Cardiac septum (tissue), 1 donor: ENCODE results near the gene FTO. TPM values are rescaled to one million over a fixed set of nuclear protein-coding genes. Genes with fewer than 3 reads are reported as not detected.

Experiments
- DNase-seq: peaks from one replicate; pipeline ENCODE4 v3.0.0-alpha.2; 2020; ENCODE audit warnings: low spot score
- intact Hi-C: fragments of 100-400 bp; cut with DNase I; formaldehyde crosslinking; loops from one replicate; pipeline ENCODE4 v1.14.0; 2022
- total RNA-seq: library from RNA; stranded (reverse); fragmentation: NEBNext Ultra II Directional; extraction: Animal tissue kit (Norgen Biotek cat#: 25700); gene quantifications from one replicate; pipeline ENCODE4 v1.2.1, GENCODE V29; 2021
- donor health status: DM: no; HTN: no; CAD: no.

The FTO gene
- total RNA-seq, 1 donor from 2014 or later = 70.4 TPM

DNA sequence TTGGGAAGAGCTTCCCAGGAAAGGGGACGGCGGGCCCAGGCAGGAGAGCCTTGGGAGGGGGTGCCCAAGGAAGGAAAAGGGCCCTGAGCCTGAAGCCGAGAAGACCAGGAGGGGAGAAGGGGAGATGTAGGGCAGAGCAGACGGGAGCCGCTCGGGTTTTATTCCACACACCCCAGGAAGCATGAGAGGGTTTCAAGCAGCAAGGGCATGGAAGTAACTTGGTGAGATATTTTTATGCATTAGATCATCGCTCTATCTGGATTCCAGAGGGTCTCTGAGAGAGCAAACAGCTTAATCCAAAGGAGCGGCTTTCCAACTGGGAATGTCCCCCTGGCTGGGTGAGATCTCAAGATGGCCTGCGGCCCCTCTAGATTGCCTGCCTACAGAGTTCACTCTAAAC is 411.6 kb downstream of the FTO start:
- intact Hi-C loops = no loop called here
- no peak for DNase-seq

DNA sequence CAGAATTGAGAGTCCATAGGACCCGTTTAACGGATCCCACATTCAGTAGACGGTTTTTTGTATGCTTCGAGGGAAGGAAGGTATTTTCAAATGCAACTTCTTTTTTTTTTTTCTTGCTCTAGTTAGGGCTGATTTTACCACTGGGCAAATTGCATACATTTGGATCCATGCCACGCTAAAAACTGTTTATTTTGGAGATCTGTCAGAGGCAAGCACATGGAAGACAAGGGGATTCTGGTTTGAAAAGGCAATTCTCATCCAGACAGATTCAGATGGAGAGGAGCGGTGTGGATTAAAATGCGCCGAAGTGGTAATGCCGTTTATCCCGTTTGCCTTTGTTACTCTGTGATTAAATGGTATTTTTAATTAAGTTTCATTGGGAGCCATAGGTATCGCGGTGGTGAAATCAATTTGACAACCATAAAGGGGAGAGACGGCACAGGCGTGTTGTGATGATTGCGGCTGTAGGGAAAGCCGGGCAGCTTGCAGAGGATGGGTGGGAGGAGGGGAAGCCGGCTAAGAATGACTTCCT is 412.2 kb downstream of the FTO start:
- DNase-seq = no peak
- intact Hi-C loops = no loop called here

DNA sequence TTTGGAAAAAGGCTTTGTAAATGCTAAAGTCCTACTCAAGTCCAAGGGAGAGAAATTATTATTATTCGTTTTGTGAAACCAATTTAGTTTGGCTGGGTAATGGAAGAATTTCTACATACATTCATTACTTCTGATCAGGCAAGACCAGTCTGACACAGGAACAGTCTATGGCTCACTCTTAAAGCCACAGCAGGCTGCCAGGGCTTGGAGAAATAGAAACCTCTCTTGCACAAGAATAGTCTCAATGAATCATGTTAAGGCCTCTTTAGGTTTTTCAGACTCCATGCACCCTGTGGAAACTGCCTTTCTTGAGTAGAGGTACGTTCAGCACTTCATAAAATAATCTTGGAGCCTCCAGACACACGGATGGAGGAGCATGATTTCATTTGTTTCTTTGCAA is 414.9 kb downstream of the FTO start:
- intact Hi-C loops = no loop called here
- DNase-seq = no peak

DNA sequence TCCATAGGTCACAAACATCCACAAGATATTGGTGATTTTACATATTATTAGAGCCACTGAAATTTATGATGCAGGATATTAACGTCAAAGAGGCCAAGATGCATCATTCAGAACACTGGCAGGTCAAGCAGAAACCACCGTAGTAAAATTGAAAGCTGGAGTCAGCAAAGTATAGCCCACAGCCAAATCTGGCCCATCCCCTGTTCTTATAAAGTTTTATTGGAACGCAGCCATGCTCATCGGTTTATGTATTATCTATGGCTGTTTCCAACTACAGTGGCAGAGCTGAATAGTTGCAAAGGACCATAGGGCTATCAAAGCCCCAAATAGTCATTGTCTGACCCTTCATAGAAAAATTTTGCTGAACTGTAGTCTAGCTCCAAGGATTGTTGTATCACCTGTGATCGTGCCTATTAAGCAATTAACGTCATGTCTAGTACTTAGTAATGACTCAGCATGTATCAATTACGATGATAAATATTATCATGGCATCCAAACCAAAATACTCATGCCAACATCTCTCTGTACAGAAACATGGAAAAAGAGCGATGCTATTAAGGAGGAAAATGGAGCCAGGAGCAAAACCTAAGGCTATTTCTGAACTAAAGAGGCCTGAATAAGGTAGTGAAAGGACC is 417.0 kb downstream of the FTO start:
- intact Hi-C loops = no loop called here
- no peak for DNase-seq

DNA sequence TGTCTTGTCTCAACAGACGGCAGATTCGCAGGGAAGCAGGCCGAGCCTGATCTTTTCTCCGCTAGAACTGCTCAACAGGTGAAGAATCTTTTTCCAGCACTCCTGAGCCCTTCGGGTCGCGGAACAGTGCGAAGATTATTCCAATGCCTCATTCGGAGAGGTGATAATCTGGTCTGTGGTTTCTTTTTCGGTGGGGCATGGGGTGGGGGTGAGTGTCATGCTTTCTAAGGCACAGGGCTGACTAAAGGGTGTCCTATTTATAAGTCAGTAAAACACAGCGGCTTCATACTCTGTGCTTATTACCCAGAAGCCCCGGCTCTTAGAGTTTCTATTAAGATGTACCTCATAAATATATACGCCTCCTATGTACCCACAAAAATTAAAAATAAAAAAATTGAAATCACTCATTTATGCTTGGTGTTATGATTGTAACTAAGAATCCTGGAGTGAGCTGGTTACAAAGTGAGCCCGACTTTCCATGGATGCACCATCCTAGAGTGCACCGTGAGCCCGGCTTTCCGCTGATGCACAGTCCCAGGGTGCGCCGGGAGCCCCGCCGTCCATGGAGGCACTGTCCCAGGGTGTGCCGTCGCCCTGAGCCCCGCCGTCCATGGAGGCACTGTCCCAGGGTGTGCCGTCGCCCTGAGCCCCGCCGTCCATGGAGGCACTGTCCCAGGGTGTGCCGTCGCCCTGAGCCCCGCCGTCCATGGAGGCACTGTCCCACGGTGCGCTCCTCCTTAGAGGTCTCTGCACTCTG is 417.8 kb downstream of the FTO start:
- intact Hi-C loops = no loop called here
- no peak for DNase-seq

DNA sequence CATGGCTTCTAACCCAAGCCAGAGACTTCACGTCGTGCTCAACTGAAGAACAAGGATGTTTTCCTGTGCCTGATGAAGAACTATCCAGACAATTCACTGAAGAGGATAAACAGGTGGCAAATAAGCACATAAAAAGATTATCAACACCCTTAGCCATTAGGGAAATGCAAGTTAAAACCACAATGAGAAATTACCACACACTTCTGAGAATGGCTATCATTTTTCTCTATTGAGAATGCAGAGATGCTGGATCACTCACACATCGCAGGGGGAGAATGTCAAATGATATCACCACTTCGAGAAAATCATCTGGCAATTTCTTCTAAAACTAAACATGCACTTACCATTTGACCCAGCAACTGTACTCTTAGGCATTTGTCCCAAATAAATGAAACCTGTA is 419.8 kb downstream of the FTO start:
- intact Hi-C loops = no loop called here
- DNase-seq = no peak

DNA sequence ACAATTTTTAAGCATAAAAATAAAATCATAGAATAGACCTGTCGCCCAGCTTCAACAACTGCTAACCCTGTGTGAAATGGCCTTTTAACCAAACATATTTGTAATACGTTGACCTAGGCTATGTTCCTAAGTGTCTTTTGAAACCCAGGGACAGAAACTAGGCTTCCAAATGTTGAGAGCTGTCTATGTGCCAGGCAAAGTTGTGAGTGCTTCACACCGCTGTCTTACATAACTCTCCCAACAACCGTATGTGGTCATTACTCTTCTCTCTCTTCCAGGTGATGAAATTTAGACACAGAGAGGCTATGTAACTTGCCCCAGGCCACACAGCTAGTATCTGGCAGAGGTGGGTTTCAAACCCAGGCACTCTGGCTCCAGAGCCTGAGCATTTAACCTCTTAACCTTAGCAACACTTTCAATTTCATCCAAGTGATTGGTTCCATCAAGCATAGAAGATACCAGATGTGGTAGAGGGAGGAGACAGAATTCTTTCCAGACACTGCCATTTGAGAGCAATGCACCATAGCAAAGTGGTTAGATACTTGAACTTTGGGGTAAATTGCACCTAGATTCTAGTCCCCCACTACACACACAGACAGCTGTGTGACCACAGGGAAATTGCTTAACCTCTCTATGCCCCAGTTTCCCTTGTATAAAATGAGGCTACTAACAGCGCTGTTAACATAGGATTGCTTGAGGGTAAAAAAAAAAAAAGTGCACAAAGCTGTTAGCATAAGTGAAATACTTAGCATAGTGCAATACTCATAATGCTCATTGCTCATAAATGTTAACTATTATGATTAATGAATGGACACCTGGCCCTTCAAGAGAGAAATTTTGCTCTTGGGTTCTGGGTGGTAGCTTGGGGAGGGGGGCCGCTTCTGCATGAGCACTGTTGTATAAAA is 422.0 kb downstream of the FTO start:
- intact Hi-C loops = no loop called here
- DNase-seq = no peak

DNA sequence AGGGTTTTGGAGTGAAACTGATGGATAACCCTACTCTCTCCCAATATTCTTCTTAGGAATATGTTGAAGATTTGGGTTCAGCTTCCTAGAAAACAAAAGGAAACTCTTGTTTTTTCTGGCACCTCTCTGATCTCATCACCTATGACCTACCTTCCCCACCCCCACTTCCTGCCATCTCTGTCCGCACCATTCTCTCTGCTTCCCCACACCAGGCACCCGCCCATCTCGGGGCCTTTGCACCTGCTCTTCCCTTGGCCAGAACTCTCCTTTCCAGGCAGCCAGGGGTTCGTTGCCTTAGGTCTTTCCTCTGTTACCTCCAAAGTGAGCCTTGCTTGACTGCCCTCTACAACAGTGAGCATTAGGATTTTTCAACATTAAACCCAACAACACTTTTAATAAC is 423.0 kb downstream of the FTO start:
- no peak for DNase-seq
- intact Hi-C loops = no loop called here

DNA sequence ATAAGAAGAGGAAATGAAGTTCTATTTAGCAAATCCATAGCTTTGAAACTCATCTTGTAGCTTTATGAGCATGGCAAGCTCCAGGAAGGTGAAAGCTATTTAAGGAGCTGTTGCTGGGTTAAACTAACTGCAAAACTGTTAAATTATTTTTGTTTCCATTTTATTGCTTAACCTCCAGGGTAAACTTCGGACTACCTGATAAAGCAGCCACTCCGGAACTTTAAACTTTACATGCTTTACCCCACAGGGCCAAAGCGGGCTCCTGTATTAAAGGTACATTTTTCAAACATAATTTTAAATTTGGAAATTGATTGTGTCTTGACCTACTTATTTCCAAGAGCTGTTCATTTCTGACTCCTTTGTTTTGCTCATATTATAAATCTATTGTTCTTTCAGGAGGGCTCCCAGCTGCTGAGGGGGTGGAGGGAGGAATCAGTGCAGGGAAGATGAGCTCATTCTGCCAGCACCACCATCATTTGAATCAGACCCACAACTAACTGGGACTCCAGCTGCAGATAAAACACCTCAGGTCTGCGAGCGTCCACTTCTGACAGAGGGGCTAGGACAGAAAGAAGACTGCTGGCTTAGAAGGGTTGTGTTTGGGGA is 424.8 kb downstream of the FTO start:
- DNase-seq = no peak
- intact Hi-C loops = no loop called here

DNA sequence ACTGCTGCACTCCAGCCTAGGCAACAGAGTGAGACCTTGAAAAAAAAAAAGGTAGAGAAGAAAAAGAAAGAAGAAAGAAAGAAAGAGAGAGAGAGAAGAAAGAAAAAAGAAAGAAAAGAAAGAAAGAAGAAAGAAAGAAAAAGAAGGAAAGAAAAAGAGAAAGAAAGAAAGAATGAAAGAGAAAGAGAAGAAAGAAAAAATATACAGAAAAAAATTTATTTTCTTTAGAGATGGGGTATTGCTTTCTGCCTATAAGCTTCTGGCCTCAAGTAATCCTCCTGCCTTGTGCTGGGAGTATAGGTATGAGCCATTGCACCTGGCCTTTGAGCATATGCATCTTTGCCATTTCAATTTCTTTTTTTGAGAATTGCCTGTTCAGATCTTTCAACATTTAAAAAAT is 425.9 kb downstream of the FTO start:
- intact Hi-C loops = no loop called here
- no peak for DNase-seq

DNA sequence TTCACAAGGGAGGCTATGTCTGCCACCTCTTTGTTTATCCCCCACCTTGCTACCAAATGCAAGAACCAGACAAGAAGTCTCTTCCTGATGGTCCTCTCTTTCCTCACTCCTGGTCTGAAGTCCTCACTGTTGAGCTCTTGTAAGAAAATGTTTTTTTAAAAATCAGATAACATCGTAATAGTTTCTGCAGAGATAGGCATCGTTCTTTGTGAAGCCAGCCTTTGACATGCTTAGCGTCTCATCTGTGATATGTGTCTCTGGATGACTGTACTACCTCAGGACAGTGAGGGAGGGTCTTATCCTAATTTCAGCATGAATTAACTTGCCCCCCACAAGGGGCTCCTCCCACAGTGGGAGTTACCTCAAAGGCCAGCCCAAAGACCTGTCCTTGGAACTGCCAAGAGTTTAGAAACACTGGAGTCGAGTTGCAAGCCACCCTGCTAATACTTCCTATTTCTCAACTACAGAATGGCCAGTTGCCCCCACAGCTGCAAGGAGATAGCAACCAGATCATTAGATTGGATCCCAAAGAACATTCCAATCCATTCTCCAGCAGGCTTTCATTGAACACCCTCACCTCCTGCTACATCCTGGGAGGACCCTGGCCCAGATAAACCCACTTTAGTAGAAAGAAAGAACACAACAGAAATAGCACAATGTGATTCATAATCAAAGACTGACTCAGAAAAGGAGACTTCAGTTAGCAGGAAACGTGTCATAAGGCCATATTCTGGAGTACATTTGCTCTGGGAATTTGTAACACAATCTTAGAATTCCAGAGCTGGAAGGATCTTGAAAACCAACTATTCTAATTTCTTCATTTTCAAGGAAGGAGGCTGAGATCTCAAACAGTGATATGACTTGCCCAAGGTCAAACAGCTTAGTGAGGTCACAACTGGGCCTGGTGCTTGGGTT is 431.7 kb downstream of the FTO start:
- no peak for DNase-seq
- intact Hi-C loops = no loop called here

DNA sequence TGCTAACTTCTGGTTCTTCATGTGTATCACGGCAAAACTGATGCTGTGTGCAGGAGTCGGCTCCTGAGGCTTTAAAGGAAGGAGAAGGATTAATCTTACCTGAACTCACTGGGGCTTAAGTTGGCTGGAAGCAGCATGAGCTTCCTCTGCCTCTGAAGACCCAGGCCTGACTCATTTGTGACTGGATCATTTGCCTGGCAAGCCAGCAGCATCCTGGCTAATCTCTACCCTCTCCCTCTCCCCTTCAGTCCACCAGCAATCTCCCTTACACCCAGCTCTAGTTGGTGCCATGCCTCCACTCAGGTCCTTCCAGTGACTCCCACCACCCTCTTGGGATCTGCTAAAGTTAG is 432.3 kb downstream of the FTO start:
- DNase-seq = no peak
- intact Hi-C loops = no loop called here

DNA sequence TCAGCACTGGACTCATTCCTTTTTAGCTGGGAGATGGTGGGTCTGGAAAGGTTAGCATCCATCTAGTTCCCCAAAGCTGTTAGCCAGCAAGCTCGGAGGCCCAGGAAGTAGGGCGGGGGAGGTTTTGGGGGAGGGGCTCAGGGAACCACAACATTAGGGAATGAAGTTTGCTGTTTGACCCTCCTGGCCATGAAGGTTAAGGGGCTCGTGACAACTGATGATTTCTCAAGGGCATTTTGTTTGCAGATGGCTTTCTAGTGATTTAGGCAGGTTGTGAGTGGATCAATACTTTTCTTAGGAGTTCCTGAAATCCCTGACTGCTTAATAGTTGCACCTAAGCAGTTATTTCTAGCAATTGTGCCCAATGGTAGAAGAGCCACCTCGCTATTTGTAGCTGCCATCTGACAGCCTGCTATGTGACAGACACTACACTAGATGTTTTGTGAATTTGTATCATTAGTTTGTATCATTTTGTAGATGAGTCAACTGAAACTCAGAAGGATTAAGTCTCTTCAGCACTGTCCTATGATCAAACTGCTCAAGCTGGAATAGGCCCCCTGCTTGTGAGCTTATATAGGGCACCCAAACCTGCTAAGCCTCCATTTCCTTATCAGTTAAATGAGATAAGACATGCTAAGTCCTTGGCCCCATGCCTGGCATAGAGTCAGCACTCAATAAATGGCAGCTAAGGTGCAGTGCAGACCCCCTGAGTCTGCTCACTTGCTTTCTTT is 436.3 kb downstream of the FTO start:
- no peak for DNase-seq

DNA sequence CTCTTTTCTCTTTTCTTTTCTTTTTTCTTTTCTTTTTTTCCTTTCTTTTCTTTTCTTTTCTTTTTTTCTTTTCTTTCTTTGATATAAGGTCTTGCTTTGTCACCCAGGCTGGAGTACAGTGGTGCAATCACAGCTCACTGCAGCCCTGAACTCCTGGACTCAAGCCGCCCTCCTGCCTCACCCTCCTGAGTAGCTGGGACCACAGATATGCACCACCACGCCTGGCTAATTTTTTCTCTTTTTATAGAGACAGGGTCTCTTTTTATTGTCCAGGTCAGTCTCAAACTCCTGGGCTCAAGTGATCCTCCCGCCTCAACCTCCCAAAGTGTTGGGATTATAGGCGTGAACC is 436.8 kb downstream of the FTO start:
- DNase-seq = no peak
- intact Hi-C loops = no loop called here

More for the DNA sequence above, 436.3 kb downstream of the FTO start:
- intact Hi-C loops = no loop called here

DNA sequence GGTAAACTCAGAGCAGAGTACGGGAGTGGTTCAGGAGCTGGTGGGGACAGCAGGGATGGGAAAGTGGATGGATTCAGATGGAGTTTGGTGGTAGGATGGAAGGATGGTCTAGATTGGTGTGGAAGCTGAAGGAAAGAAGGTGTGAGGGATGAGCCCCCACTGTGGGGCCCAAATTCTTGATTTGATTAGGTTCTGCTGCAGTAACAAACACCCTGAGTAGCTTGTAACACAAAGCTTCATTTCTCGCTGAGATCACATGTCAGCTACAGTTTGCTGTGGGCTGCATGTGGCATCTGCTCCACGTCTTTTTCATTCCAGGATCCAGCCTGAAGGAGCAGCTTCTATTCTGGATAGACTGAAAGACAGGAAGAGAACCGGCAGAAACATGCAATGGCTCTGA is 438.8 kb downstream of the FTO start:
- DNase-seq = no peak
- intact Hi-C loops = no loop called here

DNA sequence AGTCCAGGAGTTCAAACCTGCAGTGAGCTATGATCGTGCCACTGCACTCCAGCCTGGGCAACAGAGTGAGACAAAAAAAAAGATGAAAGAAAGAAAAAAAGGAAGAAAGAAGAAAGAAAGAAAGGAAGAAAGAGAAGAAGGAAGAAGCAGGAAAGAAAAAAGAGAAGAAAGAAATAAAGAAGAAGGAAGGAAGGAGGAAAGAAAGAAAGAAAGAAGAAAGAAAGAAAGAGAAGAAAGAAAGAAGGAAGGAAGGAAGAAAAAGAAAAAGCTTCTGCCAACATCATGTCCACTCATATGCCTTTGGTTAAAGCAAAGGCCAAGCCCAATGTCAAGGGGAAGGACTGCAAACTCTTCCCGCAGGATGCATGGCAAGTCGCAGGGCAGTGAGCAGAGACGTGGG is 439.5 kb downstream of the FTO start:
- no peak for DNase-seq
- intact Hi-C loops = no loop called here

DNA sequence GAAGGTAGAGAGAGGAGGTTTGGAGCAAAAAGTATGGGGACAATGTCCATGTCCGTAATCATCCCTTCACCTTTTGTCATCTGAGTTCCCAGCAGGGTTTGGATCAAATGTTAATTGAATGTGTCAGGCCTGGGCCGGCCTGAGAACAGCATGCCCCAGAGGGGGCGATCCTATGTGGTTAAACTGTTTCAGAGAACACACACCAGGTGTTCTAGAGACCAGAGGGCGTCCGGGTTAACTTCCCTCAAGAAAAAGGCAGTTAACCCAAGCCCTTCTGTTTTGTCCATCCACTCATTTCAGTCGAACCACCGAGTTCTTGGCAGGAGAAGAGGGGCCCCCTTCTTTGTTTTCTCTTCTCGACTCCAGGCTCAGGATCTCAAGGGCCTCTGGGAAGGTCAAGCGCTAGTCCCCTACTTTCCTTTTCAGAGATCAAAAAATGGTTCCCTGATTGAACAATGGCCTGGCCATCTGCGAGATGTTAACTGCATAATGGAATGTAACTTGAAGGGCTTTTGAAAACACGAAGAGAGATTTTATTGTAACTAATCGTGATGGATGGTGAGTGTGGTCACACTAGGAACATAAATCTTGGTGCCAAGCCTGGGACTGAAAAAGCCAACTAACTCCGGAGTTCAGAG is 440.1 kb downstream of the FTO start:
- DNase-seq = no peak
- intact Hi-C loops = no loop called here

DNA sequence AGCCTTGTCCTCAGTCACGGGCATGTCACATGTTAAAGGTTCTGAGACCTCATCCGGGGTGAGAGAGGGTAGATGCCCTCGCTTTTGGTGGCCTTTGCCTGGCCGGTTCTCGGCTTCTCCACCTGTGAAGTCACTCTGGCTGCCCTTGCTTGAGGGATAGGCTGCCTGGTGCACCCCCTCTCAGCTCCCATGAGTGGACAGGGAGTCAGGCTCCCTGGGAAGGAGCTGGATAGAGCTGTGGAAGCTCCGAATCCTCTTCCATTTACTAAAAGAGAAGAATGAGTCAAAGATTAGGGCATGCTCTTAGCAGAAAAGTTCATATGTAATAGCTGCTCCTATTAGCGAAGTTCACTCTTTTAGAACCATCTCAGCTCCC is 440.6 kb downstream of the FTO start:
- DNase-seq = no peak
- intact Hi-C loops = no loop called here
